ENCODE results near the gene BRINP1.

The BRINP1 gene

GRCh38 chr9:119372951-119373350 lies 3.7 kb upstream of the BRINP1 start:
- TF ChIP-seq CTCF (IDR thresholded peaks at IDR 0.05): no peak
- Histone ChIP-seq H3K79me2 (no peaks in the 10 kb centered on the region), H3K27me3 (ENCODE audit: control insufficient read depth, insufficient read depth, low read length) (no peaks in the 10 kb centered on the region), H3K9me3 (ENCODE audit: control insufficient read depth, low read length) (no peaks in the 10 kb centered on the region), H3K4me3 (ENCODE audit: low read depth, low read length) (no peak overlapping the region), H3K9ac (no peak overlapping the region), H3K4me2 (ENCODE audit: low read length) (no peak overlapping the region), H3K36me3 (ENCODE audit: control insufficient read depth, insufficient read depth, low read length) (no peaks in the 10 kb centered on the region), H3K27ac (no peak overlapping the region), H3K4me1 (no peaks in the 10 kb centered on the region), H2AFZ (no peak overlapping the region)

- Histone ChIP-seq H3K4me3 (ENCODE audit: low read depth, low read length) (no peak overlapping the region), H3K4me1 (no peaks in the 10 kb centered on the region), H3K36me3 (ENCODE audit: control insufficient read depth, insufficient read depth, low read length) (no peaks in the 10 kb centered on the region), H2AFZ (peak overlapping the region; percentile 84), H3K4me2 (ENCODE audit: low read length) (no peak overlapping the region), H3K9me3 (ENCODE audit: control insufficient read depth, low read length) (no peaks in the 10 kb centered on the region), H3K27me3 (ENCODE audit: control insufficient read depth, insufficient read depth, low read length) (no peaks in the 10 kb centered on the region), H3K27ac (no peak overlapping the region), H3K79me2 (no peaks in the 10 kb centered on the region), H3K9ac (no peak overlapping the region)
- TF ChIP-seq CTCF (IDR thresholded peaks at IDR 0.05): no peak
These were observed 1.6 kb upstream of the BRINP1 start for GRCh38 chr9:119370816-119371215.

GRCh38 chr9:119369680-119370366 lies 588 bp upstream of the BRINP1 start:
- no peaks in the 10 kb centered on the region for H3K4me1 ChIP-seq
- H3K4me3 ChIP-seq (ENCODE audit: low read depth, low read length): peak overlapping the region; percentile 51
- no peak for TF ChIP-seq CTCF (IDR thresholded peaks at IDR 0.05)
- peak overlapping the region; percentile 84 for H2AFZ ChIP-seq
- no peaks in the 10 kb centered on the region for H3K27me3 ChIP-seq (ENCODE audit: control insufficient read depth, insufficient read depth, low read length)
- no peaks in the 10 kb centered on the region for H3K79me2 ChIP-seq
- H3K9me3 ChIP-seq (ENCODE audit: control insufficient read depth, low read length): no peaks in the 10 kb centered on the region
- H3K27ac ChIP-seq: peak overlapping the region; percentile 68
- H3K36me3 ChIP-seq (ENCODE audit: control insufficient read depth, insufficient read depth, low read length): no peaks in the 10 kb centered on the region
- H3K4me2 ChIP-seq (ENCODE audit: low read length): peak overlapping the region; percentile 85
- no peak overlapping the region for H3K9ac ChIP-seq

- Histone ChIP-seq H3K4me2 (ENCODE audit: low read length) (no peak overlapping the region), H3K36me3 (ENCODE audit: control insufficient read depth, insufficient read depth, low read length) (no peaks in the 10 kb centered on the region), H3K27me3 (ENCODE audit: control insufficient read depth, insufficient read depth, low read length) (no peaks in the 10 kb centered on the region), H3K9ac (no peak overlapping the region), H3K79me2 (no peaks in the 10 kb centered on the region), H3K9me3 (ENCODE audit: control insufficient read depth, low read length) (no peaks in the 10 kb centered on the region), H3K27ac (no peak overlapping the region), H2AFZ (peak overlapping the region; percentile 84), H3K4me1 (no peaks in the 10 kb centered on the region), H3K4me3 (ENCODE audit: low read depth, low read length) (no peak overlapping the region)
- no peak for TF ChIP-seq CTCF (IDR thresholded peaks at IDR 0.05)
These were observed 1.1 kb downstream of the BRINP1 start for GRCh38 chr9:119368179-119368578.

- Histone ChIP-seq H3K9ac (no peak overlapping the region), H3K27me3 (ENCODE audit: control insufficient read depth, insufficient read depth, low read length) (no peaks in the 10 kb centered on the region), H2AFZ (peak overlapping the region; percentile 50), H3K36me3 (ENCODE audit: control insufficient read depth, insufficient read depth, low read length) (no peaks in the 10 kb centered on the region), H3K4me2 (ENCODE audit: low read length) (no peak overlapping the region), H3K4me1 (no peaks in the 10 kb centered on the region), H3K4me3 (ENCODE audit: low read depth, low read length) (no peak overlapping the region), H3K9me3 (ENCODE audit: control insufficient read depth, low read length) (no peaks in the 10 kb centered on the region), H3K79me2 (no peaks in the 10 kb centered on the region), H3K27ac (no peak overlapping the region)
- TF ChIP-seq CTCF (IDR thresholded peaks at IDR 0.05): no peak
These were observed 1.6 kb downstream of the BRINP1 start for GRCh38 chr9:119367683-119368075.

All from parathyroid adenoma (tissue), 2 donors.